ENCODE measurements around the gene CSNK1E. TPM values are rescaled to one million over a fixed set of nuclear protein-coding genes. Genes with fewer than 3 reads are reported as not detected.
"Not testable (repeated sequence)": the region's sequence is repeated elsewhere in the genome, so short reads cannot be mapped to it uniquely, and the experiment has no call there.

Gene CSNK1E
- total RNA-seq (100 to 1,000 TPM; 113 to 116 TPM), polyA plus RNA-seq (10 to 100 TPM in 2 of 3 donors, 1 to 10 TPM in 1; 9.1 to 16.1 (median 15.0) TPM), total RNA-seq (41.6 to 82.2 (median 48.9) reads per million in 6 experiments)

DNA sequence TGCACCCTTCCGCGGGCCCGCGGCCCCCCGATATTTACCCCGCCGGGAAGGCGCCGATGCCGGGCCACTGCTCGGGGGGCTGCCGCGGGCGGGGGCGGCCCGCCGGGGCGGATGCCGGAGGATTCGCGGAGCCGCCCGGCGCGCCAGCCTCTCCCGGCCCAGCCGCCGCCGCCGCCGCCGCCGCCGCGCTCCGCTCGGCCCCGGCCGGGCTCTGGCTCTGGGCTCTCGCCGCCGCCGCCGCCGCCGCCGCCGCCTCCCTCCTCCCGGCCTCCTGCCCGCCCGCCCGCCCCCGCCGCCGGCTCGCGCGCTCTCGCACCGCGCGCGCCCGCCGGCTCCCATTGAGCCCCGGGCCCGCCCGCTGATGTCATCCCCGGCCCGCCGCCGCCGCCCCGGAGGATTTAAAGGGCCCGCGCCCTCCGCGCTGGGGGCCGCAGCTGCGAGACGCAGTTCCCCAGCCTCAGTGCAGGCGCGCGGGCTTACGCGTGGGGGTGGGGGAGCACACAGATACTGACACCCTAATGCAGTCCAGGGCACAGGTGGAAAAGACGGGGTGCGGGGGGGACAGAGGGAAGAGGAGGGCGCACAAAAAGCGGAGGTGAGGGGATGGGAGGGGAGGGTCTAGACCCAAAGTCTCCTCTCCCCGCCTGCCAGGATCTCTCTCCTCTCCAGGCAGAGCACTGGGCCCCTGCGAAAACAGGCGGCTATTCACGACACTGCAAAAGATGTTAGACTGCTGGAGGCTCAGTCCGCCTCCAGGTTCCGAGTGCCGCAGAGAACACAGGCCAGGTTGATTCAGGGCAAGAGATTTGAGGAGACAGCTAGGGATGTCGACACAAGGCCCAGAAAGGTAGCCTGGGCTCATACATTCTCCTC, at the start of gene CSNK1E:
TSS of gene CSNK1E (minus strand) at position 312 of the 873 bp plus-strand sequence. CDS start 3,276 bp downstream, outside the sequence.
- ATAC-seq, result peak; percentile 63
- POLR2A ChIA-PET, result interaction anchor here (0.6 kb wide), 1 partner anchor 180 kb away, joined by 5 read pairs; no protein-coding TSS in a partner anchor
- Mint-ChIP-seq H3K27ac (peak within 1 kb of the TSS; percentile 92 to 99 (median 97)), H3K9me3 (no peaks in the 10 kb centered on the region), H3K4me3 (peak within 1 kb of the TSS; percentile 79 to 94 (median 89)), H3K27me3 (no peaks in the 10 kb centered on the region), H3K36me3 (peaks cover 0 to 5% (median 0%) of the 10 kb centered on the region in 3 donors), H3K4me1 (peaks cover 29 to 49% (median 49%) of the 10 kb centered on the region in 4 donors)
- peak; percentile 56 to 85 (median 70) for DNase-seq

DNA sequence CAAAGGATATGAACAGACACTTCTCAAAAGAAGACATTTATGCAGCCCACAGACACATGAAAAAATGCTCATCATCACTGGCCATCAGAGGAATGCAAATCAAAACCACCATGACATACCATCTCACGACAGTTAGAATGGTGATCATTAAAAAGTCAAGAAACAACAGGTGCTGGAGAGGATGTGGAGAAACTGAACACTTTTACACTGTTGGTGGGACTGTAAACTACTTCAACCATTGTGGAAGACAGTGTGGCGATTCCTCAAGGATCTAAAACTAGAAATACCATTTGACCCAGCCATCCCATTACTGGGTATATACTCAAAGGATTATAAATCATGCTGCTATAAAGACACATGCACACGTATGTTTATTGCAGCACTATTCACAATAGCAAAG, 48.6 kb upstream of the CSNK1E start:
- H3K27ac Mint-ChIP-seq, H3K9me3 Mint-ChIP-seq, H3K4me3 Mint-ChIP-seq, H3K36me3 Mint-ChIP-seq, DNase-seq, H3K4me1 Mint-ChIP-seq, H3K27me3 Mint-ChIP-seq, ATAC-seq, POLR2A ChIA-PET: not testable (repeated sequence)

DNA sequence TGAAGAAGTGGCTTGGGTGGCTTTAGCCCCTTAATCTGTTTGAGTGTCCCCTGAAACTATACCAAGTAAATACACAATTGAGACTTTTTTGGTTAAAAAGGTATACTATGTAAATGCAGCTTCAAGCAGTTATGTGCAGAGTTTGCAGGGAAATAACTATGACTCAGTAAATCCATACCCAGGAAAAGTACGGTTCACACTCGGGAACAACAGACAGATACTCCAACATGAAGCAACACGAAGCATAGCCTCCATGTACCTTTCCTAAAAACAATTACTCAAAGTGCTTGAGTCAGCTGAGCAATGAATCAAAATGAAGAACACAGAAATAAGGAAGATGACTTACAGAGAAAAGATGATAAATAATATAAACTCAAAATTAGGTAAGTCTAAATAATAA, 47.9 kb upstream of the CSNK1E start:
- ATAC-seq, H3K27ac Mint-ChIP-seq, DNase-seq, H3K4me3 Mint-ChIP-seq, H3K4me1 Mint-ChIP-seq, H3K9me3 Mint-ChIP-seq, H3K27me3 Mint-ChIP-seq, H3K36me3 Mint-ChIP-seq, POLR2A ChIA-PET: not testable (repeated sequence)

DNA sequence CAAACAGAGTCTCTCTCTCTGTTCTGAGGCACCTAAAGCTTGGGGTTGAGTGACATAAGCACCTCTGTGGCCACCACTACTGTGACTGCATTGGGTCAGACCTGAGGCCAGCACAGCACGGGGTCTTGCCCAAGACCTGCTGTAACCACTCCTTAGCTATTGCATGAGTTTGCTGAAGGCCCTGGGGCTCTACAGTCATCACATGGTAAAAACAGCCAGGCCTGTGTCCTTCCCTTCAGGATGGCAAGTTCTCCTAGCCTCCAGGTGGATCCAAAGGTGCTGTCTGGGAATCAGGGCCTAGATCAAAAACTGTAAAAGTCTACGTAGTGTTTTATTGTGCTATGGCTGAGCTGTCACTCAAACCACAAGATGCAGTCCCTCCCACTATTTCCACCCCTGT, 43.3 kb upstream of the CSNK1E start:
- POLR2A ChIA-PET, H3K9me3 Mint-ChIP-seq, H3K27ac Mint-ChIP-seq, H3K4me1 Mint-ChIP-seq, DNase-seq, H3K27me3 Mint-ChIP-seq, ATAC-seq, H3K36me3 Mint-ChIP-seq, H3K4me3 Mint-ChIP-seq: not testable (repeated sequence)

DNA sequence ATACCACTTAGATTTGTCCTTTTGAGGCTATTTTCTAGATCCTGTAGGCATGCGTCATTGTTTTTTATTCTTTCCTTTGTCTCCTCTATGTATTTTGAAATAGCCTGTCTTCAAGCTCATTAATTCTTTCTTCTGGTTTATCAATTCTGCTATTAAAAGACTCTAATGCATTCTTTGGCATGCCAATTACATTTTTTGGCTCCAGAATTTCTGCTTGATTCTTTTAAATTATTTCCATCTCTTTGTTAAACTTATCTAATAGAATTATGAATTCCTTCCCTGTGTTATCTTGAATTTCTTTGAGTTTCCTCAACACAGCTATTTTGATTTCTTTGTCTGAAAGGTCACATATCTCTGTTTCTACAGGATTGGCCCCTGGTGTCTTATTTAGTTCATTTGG, 42.6 kb upstream of the CSNK1E start:
- H3K27ac Mint-ChIP-seq, DNase-seq, H3K36me3 Mint-ChIP-seq, H3K4me3 Mint-ChIP-seq, H3K9me3 Mint-ChIP-seq, H3K27me3 Mint-ChIP-seq, POLR2A ChIA-PET, ATAC-seq, H3K4me1 Mint-ChIP-seq: not testable (repeated sequence)

DNA sequence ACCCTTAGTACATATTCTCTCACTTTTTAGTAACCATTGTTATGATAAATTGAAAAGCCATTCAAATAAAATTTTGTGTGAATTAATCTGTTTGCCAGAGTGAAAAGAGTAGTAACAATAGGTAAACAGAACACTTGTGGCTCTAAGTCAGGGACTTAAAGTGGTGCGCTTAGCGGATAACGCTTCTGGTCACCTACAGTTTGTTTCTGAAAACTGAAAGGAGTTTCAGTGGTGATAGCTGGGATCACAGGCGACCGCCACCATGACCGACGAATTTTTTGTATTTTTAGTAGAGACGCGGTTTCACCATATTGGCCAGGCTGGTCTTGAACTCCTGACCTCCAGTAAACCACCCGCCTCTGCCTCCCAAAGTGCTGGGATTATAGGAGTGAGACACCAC, 40.7 kb upstream of the CSNK1E start:
- H3K27me3 Mint-ChIP-seq, H3K4me3 Mint-ChIP-seq, ATAC-seq, H3K4me1 Mint-ChIP-seq, H3K27ac Mint-ChIP-seq, H3K36me3 Mint-ChIP-seq, DNase-seq, H3K9me3 Mint-ChIP-seq, POLR2A ChIA-PET: not testable (repeated sequence)

DNA sequence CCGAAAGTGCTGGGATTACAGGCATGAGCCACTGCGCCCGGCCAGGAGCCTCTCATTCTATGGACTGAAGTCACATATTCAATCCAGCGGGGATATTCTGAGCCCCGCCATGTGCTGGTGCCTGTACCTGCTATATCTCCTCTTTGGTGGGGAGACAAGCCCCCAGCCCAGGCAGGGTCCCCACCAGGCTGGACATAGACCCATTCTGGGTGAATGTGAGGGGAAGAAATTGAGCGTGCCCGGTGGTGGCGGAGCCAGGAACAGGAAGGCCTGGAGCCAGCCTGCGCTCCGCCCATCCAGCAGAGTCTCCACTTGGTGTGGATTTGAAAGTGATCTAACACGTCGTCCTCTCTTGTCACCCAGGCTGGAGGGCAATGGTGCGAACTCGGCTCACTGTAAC, 38.0 kb upstream of the CSNK1E start:
- H3K4me3 Mint-ChIP-seq, result no peak overlapping the region
- H3K4me1 Mint-ChIP-seq, result peaks cover 0 to 1% (median 0%) of the 10 kb centered on the region in 4 donors
- H3K9me3 Mint-ChIP-seq, result no peaks in the 10 kb centered on the region
- no peak overlapping the region for H3K27ac Mint-ChIP-seq
- POLR2A ChIA-PET, result interaction anchor here (1.1 kb wide), 1 partner anchor 303 kb away, joined by 3 read pairs; no protein-coding TSS in a partner anchor
- no peak for DNase-seq
- ATAC-seq, result no peak
- H3K27me3 Mint-ChIP-seq, result no peaks in the 10 kb centered on the region
- no peaks in the 10 kb centered on the region for H3K36me3 Mint-ChIP-seq

DNA sequence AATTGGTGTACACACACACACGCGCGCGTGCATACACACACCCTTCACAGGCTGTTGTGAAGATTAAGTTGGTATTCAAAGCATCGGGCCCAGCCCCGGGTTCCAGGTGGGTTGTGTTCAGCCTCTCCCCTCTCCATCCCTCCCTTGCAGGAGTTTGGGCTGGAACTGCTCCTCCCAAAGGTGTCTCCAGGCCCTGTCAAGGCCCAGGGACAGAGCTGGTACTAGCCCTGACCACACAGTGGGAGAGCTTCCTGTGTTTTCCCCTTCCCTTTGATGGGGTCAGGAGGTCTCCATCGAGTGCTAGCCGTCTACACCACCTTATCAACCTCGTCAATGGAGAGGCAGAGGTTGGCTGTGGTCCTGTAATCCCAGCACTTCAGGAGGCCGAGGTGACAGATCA, 36.5 kb upstream of the CSNK1E start:
- ATAC-seq (peak in 1 of 2 donors; percentile 20), DNase-seq (no peak)
- H3K4me3 Mint-ChIP-seq, result no peak overlapping the region
- H3K27ac Mint-ChIP-seq, result no peak overlapping the region
- H3K36me3 Mint-ChIP-seq, result no peaks in the 10 kb centered on the region
- no peaks in the 10 kb centered on the region for H3K27me3 Mint-ChIP-seq
- peaks cover 0 to 1% (median 0%) of the 10 kb centered on the region in 4 donors for H3K4me1 Mint-ChIP-seq
- POLR2A ChIA-PET, result no interaction called here
- no peaks in the 10 kb centered on the region for H3K9me3 Mint-ChIP-seq

DNA sequence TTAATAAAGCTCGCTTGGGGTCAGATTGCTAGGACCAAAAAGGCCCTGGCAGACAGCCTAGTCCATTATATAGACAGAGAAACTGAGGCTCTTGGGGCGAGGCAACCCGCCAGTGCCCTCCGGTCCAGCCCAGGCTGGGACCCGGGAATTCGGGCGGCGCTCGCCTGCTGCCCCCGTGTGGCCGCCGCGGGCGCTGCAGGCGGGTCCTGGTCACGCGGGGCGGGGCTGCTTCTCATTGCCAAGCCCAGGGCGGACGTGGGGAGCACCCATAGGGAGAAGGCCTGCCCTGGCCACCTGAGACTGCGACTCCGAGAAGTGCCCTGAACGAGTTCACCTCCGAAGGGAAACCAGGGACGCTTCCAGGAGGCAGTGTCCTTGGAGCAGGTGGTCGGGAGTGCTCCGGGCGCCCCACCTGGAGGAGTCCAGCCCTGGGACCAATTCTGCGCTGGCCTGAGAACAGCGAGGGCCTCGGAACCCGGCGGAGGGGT, 36.0 kb upstream of the CSNK1E start:
- Mint-ChIP-seq H3K27ac (no peak overlapping the region), H3K27me3 (no peaks in the 10 kb centered on the region), H3K4me3 (no peak overlapping the region), H3K9me3 (no peaks in the 10 kb centered on the region), H3K36me3 (no peaks in the 10 kb centered on the region), H3K4me1 (peaks cover 0 to 1% (median 0%) of the 10 kb centered on the region in 4 donors)
- POLR2A ChIA-PET, result no interaction called here
- DNase-seq (peak; percentile 37 to 74 (median 68)), ATAC-seq (peak; percentile 84 to 96)

DNA sequence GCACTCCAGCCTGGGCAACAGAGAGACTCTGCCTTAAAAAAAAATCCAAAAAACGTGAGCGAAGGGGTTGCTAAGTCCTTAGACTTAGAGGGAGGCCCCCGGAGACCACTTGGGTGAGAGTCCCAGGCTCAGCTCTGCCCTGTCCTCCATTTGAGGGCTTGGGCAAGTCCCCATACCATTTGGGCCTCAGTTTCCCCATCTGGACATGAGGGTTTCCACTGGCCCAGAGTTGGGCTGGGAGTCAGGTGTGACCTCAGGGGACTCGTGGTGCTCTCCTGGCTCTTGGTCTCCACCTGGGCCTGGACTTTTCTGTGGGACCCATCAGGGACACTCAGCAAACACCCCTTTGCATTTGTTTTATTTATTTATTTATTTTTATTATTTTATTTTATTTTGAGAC, 35.2 kb upstream of the CSNK1E start:
- Mint-ChIP-seq H3K4me1 (peaks cover 0 to 1% (median 0%) of the 10 kb centered on the region in 4 donors), H3K4me3 (no peak overlapping the region), H3K27ac (no peak overlapping the region), H3K9me3 (no peaks in the 10 kb centered on the region), H3K36me3 (no peaks in the 10 kb centered on the region), H3K27me3 (peaks cover 0 to 5% (median 2%) of the 10 kb centered on the region in 5 donors)
- POLR2A ChIA-PET, result no interaction called here
- no peak for ATAC-seq
- no peak for DNase-seq

DNA sequence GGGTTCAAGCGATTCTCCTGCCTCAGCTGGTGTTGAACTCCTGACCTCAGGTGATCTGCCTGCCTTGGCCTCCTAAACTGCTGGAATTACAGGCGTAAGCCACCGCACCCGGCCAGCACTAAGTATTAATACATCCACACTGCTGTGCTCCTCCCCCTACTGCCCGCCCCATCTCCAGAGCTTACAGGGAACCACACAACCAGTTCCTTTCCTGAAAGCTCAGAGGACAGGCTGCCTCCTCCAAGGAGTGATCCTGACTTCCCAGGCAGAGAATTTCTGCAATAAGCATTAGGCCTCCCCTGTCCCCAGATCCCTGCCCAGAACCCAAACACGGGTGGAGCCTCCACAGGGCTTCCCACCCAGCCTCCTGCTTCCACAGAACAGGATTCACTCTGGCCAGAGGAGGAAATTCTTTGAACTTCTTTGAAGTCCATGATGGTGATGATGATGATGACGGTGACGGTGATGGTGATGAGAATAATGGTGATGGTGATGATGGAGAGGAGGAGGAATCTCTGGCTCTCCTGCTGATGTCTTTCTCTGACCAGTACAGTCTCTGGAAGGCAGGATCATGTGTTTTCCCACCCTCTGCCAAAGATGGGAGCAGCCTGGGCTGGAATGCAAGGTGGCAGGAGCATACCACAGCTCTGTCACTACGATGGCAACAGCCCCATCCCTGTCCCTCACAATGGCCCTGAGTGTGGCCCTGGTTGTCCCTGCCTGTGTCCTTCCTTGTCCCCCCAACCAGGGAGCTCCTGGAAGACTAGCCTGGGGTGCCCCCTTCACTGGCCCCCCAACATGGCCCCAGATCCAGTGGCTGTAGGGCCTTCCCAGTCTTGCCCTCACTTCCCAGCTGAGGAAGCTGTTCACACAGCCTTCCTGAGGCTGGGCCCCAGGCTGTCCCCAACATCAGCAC, 33.5 kb upstream of the CSNK1E start:
- ATAC-seq, result no peak
- Mint-ChIP-seq H3K27me3 (peaks cover 3 to 16% (median 8%) of the 10 kb centered on the region in 5 donors), H3K36me3 (no peaks in the 10 kb centered on the region), H3K9me3 (no peaks in the 10 kb centered on the region), H3K4me3 (no peak overlapping the region), H3K27ac (peak overlapping the region in 1 of 10 donors; percentile 40), H3K4me1 (peaks cover 0 to 3% (median under 1%) of the 10 kb centered on the region in 4 donors)
- DNase-seq, result no peak
- POLR2A ChIA-PET, result interaction anchor here (0.6 kb wide), 1 partner anchor 1235 kb away, joined by 5 read pairs; no protein-coding TSS in a partner anchor

DNA sequence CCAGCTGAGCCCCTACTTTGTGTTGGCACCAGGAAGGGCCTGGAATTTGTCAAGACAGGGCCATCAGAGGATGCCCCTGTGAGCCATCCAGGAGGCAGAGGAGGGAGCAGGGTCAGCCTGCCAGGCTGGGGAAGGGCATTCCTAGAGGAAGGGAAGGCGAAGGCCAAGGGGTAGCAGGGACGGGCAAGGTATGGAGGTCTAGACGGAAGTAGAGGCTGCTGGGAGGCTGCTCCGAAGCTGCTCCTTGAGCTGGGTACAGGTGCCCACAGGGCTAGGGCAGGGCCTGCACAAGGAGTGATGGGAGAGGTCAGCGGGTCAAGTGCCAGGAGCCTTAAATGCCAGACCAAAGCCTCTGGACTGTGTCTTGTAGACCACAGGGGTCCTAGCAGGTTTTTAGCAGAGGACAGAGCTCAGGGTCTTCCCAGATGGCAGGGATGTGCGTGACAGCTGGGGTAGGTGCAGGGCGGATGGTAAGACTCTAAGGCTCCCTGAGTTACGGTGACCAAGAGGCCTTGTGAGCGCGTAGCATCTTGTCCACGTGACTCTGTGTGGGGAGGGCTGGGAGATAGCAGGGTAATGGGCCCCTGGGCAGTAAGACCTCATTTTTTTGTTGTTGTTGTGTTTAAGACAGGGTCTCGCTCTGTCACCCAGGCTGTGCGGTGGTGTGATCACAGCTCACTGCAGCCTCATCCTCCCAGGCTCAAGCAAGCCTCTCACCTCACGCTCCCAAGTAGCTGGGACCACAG, 31.7 kb upstream of the CSNK1E start:
- DNase-seq, result no peak

More for the DNA sequence above, 31.7 kb upstream of the CSNK1E start:
- H3K9me3 Mint-ChIP-seq, result no peaks in the 10 kb centered on the region
- no peak for ATAC-seq
- no peaks in the 10 kb centered on the region for H3K36me3 Mint-ChIP-seq
- no peak overlapping the region for H3K4me3 Mint-ChIP-seq
- peaks cover 3 to 16% (median 8%) of the 10 kb centered on the region in 5 donors for H3K27me3 Mint-ChIP-seq
- H3K27ac Mint-ChIP-seq, result no peak overlapping the region
- peaks cover 0 to 3% (median under 1%) of the 10 kb centered on the region in 4 donors for H3K4me1 Mint-ChIP-seq
- POLR2A ChIA-PET, result interaction anchor here (0.6 kb wide), 1 partner anchor 270 kb away, joined by 3 read pairs; no protein-coding TSS in a partner anchor

All from naive thymus-derived CD8-positive, alpha-beta T cell (primary cell).